ENCODE results near the gene PTCD2.

The PTCD2 gene

DNA sequence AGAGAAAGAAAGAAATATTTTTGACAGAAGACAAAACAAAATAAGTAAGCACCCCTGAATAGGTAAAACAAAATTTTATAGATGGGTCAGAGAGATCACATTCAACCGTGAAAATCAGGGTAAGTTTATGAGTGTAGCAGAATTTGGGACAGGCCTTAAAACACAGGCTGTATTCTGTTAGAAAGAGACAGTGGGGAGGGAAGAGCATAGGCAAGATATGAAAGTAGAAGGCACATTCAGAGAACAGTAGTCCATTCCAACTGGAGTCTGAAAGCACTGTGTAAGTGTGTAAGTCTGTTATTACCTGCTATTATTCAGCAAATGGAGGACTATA lies 38.8 kb upstream of the PTCD2 start:
- Histone ChIP-seq H3K4me2 (ENCODE audit: low read depth, low read length, poor library complexity, severe bottlenecking) (no peak overlapping the region), H3K27me3 (ENCODE audit: insufficient read depth, low read length, poor library complexity, severe bottlenecking) (no peaks in the 10 kb centered on the region), H3K4me1 (ENCODE audit: insufficient read depth, low read length, poor library complexity, severe bottlenecking) (peaks cover 15% of the 10 kb centered on the region), H3K9me2 (replicated peaks; ENCODE audit: low read depth, low read length) (no peaks in the 10 kb centered on the region), H3K9ac (ENCODE audit: low read depth, low read length, poor library complexity, severe bottlenecking) (no peak overlapping the region), H4K20me1 (ENCODE audit: insufficient read depth, low read length, poor library complexity, severe bottlenecking) (no peaks in the 10 kb centered on the region), H3K4me3 (ENCODE audit: low read length, poor library complexity, severe bottlenecking) (no peak overlapping the region), H3F3A (ENCODE audit: low read depth) (no peaks in the 10 kb centered on the region), H3K36me3 (ENCODE audit: insufficient read depth, low read length) (peaks cover 15% of the 10 kb centered on the region; the same call in 1 of the 2 replicates), H3K9me3 (ENCODE audit: insufficient read depth, low read depth, low read length) (no peaks in the 10 kb centered on the region), H2AFZ (ENCODE audit: low read length) (no peak overlapping the region), H3K79me2 (ENCODE audit: insufficient read depth, low read length) (no peaks in the 10 kb centered on the region; the same call in 1 of the 2 replicates)
- TF ChIP-seq EZH2phosphoT487 (IDR thresholded peaks at IDR 0.05; ENCODE audit: borderline replicate concordance) = no peak
- TF ChIP-seq, protein P1, sequence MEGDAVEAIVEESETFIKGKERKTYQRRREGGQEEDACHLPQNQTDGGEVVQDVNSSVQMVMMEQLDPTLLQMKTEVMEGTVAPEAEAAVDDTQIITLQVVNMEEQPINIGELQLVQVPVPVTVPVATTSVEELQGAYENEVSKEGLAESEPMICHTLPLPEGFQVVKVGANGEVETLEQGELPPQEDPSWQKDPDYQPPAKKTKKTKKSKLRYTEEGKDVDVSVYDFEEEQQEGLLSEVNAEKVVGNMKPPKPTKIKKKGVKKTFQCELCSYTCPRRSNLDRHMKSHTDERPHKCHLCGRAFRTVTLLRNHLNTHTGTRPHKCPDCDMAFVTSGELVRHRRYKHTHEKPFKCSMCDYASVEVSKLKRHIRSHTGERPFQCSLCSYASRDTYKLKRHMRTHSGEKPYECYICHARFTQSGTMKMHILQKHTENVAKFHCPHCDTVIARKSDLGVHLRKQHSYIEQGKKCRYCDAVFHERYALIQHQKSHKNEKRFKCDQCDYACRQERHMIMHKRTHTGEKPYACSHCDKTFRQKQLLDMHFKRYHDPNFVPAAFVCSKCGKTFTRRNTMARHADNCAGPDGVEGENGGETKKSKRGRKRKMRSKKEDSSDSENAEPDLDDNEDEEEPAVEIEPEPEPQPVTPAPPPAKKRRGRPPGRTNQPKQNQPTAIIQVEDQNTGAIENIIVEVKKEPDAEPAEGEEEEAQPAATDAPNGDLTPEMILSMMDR (conservative IDR thresholded peaks at IDR 0.05; ENCODE audit: low read length) = no peak

DNA sequence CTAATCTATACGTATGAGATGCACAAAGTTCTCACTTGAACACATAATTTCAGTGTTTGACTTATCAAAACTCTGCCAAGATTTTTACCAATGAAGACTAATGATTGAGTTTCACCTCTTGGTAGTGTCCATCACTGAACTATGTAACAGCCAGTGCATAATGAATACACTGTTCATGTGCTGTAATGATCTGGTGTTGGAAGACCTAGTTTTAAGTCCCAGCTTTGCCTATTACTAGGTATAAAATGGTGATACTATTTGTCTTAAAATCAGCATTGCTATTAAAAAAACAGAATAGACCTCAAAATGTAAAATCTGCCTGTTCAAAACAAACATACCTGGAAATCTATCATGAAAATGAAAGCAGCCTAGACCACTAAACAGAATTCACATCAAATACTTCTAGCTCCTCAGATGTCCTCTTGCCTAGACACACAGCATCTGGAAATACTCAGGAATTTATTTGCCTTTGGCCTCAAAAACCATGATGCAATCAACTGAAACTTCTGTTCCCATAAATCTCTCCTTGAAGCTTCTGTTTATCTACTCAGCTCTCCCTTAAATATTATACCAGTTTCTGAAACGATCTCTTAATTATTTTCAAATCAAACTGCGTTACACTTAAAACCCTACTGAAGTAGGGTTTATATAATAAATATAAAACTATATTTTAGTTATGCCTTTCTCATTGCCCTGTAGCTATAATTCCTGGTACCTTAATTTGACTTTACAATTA lies 38.2 kb upstream of the PTCD2 start:
- no peaks in the 10 kb centered on the region for H3K9me3 ChIP-seq (ENCODE audit: insufficient read depth, low read depth, low read length)
- H3K4me3 ChIP-seq (ENCODE audit: low read length, poor library complexity, severe bottlenecking) = no peak overlapping the region
- H3K9ac ChIP-seq (ENCODE audit: low read depth, low read length, poor library complexity, severe bottlenecking) = no peak overlapping the region
- H3K4me2 ChIP-seq (ENCODE audit: low read depth, low read length, poor library complexity, severe bottlenecking) = no peak overlapping the region
- H3K79me2 ChIP-seq (ENCODE audit: insufficient read depth, low read length) = no peaks in the 10 kb centered on the region
- no peak overlapping the region for H2AFZ ChIP-seq (ENCODE audit: low read length)
- no peaks in the 10 kb centered on the region for H3K27me3 ChIP-seq (ENCODE audit: insufficient read depth, low read length, poor library complexity, severe bottlenecking)
- H3K4me1 ChIP-seq (ENCODE audit: insufficient read depth, low read length, poor library complexity, severe bottlenecking) = peaks cover 15% of the 10 kb centered on the region
- peaks cover 15% of the 10 kb centered on the region; the same call in 1 of the 2 replicates for H3K36me3 ChIP-seq (ENCODE audit: insufficient read depth, low read length)
- no peaks in the 10 kb centered on the region for H4K20me1 ChIP-seq (ENCODE audit: insufficient read depth, low read length, poor library complexity, severe bottlenecking)
- H3K9me2 ChIP-seq (replicated peaks; ENCODE audit: low read depth, low read length) = no peaks in the 10 kb centered on the region
- H3F3A ChIP-seq (ENCODE audit: low read depth) = no peaks in the 10 kb centered on the region
- TF ChIP-seq EZH2phosphoT487 (IDR thresholded peaks at IDR 0.05; ENCODE audit: borderline replicate concordance) = no peak
- TF ChIP-seq, protein P1 (conservative IDR thresholded peaks at IDR 0.05; ENCODE audit: low read length) = no peak

DNA sequence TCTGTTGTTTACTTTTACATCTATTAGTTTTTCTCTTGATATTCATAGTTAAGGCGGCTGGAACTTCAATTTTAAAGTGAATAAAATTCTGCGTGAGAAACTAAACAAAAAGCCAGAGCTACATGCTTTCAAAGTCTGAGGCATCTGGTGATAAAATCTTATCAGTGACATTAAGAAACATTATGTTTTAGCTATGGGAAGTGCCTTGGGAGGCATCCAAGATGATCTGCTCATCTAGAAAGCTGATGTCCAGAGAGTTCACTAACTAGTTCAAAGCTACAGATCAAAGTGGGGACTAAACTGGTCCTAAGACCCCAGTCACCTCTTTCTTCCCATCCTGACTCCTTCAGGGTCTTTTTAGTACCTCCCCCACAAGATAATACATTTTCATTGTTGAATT lies 37.3 kb upstream of the PTCD2 start:
- Histone ChIP-seq H3K4me1 (ENCODE audit: insufficient read depth, low read length, poor library complexity, severe bottlenecking) (peaks cover 15% of the 10 kb centered on the region), H3K36me3 (ENCODE audit: insufficient read depth, low read length) (peaks cover 17% of the 10 kb centered on the region; the same call in 1 of the 2 replicates), H3K9me3 (ENCODE audit: insufficient read depth, low read depth, low read length) (no peaks in the 10 kb centered on the region), H3K9me2 (replicated peaks; ENCODE audit: low read depth, low read length) (no peaks in the 10 kb centered on the region), H3K79me2 (ENCODE audit: insufficient read depth, low read length) (no peaks in the 10 kb centered on the region), H3K9ac (ENCODE audit: low read depth, low read length, poor library complexity, severe bottlenecking) (no peak overlapping the region), H3K4me3 (ENCODE audit: low read length, poor library complexity, severe bottlenecking) (no peak overlapping the region), H3K4me2 (ENCODE audit: low read depth, low read length, poor library complexity, severe bottlenecking) (no peak overlapping the region), H3K27me3 (ENCODE audit: insufficient read depth, low read length, poor library complexity, severe bottlenecking) (no peaks in the 10 kb centered on the region), H2AFZ (ENCODE audit: low read length) (no peak overlapping the region), H4K20me1 (ENCODE audit: insufficient read depth, low read length, poor library complexity, severe bottlenecking) (no peaks in the 10 kb centered on the region), H3F3A (ENCODE audit: low read depth) (no peaks in the 10 kb centered on the region)
- TF ChIP-seq, protein P1 (conservative IDR thresholded peaks at IDR 0.05; ENCODE audit: low read length) = no peak
- TF ChIP-seq EZH2phosphoT487 (IDR thresholded peaks at IDR 0.05; ENCODE audit: borderline replicate concordance) = no peak
